HCT116 (cell line): ENCODE data around the gene FSIP1. TPM values are rescaled to one million over a fixed set of nuclear protein-coding genes. Genes with fewer than 3 reads are reported as not detected.

Source experiments
- ATAC-seq: fragments of 200-7000 bp; cut with Tn5 transposase; 2 replicates; pipeline ENCODE4 v1.9.1; 2020; ENCODE audit warnings: mild to moderate bottlenecking, moderate library complexity
- BruUV-seq: library from RNA; stranded (reverse); fragments of 400-500 nt; replicated peaks from 2 replicates; lab custom pipeline; 2021; lab: Mats Ljungman, UMichigan
- CTCF ChIA-PET: fragments of 300-600 bp; sonication (Branson Sonifier 250); formaldehyde crosslinking; loops from one replicate; lab custom pipeline; 2021; ENCODE audit warnings: antibody characterized with exemption; lab: Charles Lee
- POLR2A ChIA-PET: fragments of 300-600, 350-600 bp; sonication (Branson Sonifier 250); formaldehyde crosslinking; loops from one replicate; lab custom pipeline; 2021; ENCODE audit warnings: antibody characterized with exemption; lab: Charles Lee
- RAD21 ChIA-PET, 2 experiments: fragments of 300-600 bp; sonication (Branson Sonifier 250); formaldehyde crosslinking; loops; one replicate each; lab custom pipeline; 2023; ENCODE audit warnings: low total read pairs in 2 of 2; ENCODE audit not compliant: uncharacterized antibody in 2 of 2, unreplicated experiment in 2 of 2, low non-redundant PET in 1 of 2; lab: Charles Lee
- DNase-seq: peaks from one replicate; pipeline ENCODE4 v3.0.0-alpha.2; 2010; ENCODE audit warnings: low read depth, low spot score
- H2AFZ ChIP-seq: fragments of 200-600 bp; shearing (Covaris generic), sonication (generic); 2 replicates; pipeline ENCODE4 v1.6.1; 2017; ENCODE audit warnings: low read depth, mixed run types, mixed read lengths, antibody characterized with exemption, low read length; ENCODE audit not compliant: poor library complexity, severe bottlenecking
- H3K27ac ChIP-seq: 2 replicates; pipeline ENCODE4 v1.5.1; 2012; ENCODE audit warnings: low read depth, low read length
- H3K27me3 ChIP-seq: fragments of 200-600 bp; sonication (generic); 2 replicates; pipeline ENCODE4 v1.6.1; 2016; ENCODE audit warnings: mixed run types, low read length, mixed read lengths; ENCODE audit not compliant: insufficient read depth
- H3K36me3 ChIP-seq, 2 experiments: fragments of 200-500 bp in 1 of 2; fragments of 200-600 bp in 1 of 2; sonication (Bioruptor generic) in 1 of 2; sonication (generic) in 1 of 2; 2 replicates each; pipeline versions ENCODE4 v1.5.1 to v1.6.1; 2014 to 2016; ENCODE audit warnings: low read length in 2 of 2, inconsistent platforms in 1 of 2, mixed read lengths in 1 of 2, mixed run types in 1 of 2; ENCODE audit not compliant: insufficient read depth in 2 of 2, control insufficient read depth in 1 of 2
- H3K4me1 ChIP-seq, 2 experiments: fragments of 200-600 bp in 1 of 2; sonication (generic) in 1 of 2; 2 replicates each; pipeline versions ENCODE4 v1.5.1 to v1.6.1; 2012 to 2017; ENCODE audit warnings: low read length in 2 of 2, inconsistent platforms in 1 of 2, mild to moderate bottlenecking in 1 of 2, mixed read lengths in 1 of 2, mixed run types in 1 of 2, moderate library complexity in 1 of 2; ENCODE audit not compliant: insufficient read depth in 2 of 2, control insufficient read depth in 1 of 2
- H3K4me2 ChIP-seq: fragments of 200-600 bp; sonication (generic); 2 replicates; pipeline ENCODE4 v1.6.1; 2017; ENCODE audit warnings: mixed run types, low read length, mixed read lengths
- H3K4me3 ChIP-seq, 2 experiments: fragments of 200-600 bp in 1 of 2; sonication (generic) in 1 of 2; replicated peaks in 1 of 2; 2 replicates each; pipeline ENCODE4 v1.5.1; 2011 to 2016; ENCODE audit warnings: low read length in 2 of 2, control low read depth in 1 of 2, low read depth in 1 of 2, mild to moderate bottlenecking in 1 of 2, mixed read lengths in 1 of 2, mixed run types in 1 of 2
- H3K79me2 ChIP-seq: fragments of 200-600 bp; sonication (generic); 2 replicates; pipeline ENCODE4 v1.6.1; 2017; ENCODE audit warnings: mild to moderate bottlenecking, mixed run types, low read length, moderate library complexity, mixed read lengths; ENCODE audit not compliant: insufficient read depth
- H3K9ac ChIP-seq: fragments of 200-600 bp; sonication (generic); 2 replicates; pipeline ENCODE4 v1.6.1; 2016; ENCODE audit warnings: low read length, mixed read lengths
- H3K9me2 ChIP-seq: fragments of 200-600 bp; sonication (generic), shearing (Covaris generic); 2 replicates; pipeline ENCODE4 v1.6.1; 2017; ENCODE audit warnings: mixed run types, mild to moderate bottlenecking, moderate library complexity; ENCODE audit not compliant: insufficient read depth
- H3K9me3 ChIP-seq, 2 experiments: fragments of 200-500 bp in 1 of 2; fragments of 200-600 bp in 1 of 2; sonication (Bioruptor generic) in 1 of 2; sonication (generic) in 1 of 2; 2 replicates each; pipeline ENCODE4 v1.6.1; 2014 to 2017; ENCODE audit warnings: low read length in 2 of 2, mixed read lengths in 2 of 2, inconsistent platforms in 1 of 2, low read depth in 1 of 2, mild to moderate bottlenecking in 1 of 2, mixed run types in 1 of 2, moderate library complexity in 1 of 2; ENCODE audit not compliant: control insufficient read depth in 1 of 2, insufficient read depth in 1 of 2
- H4K20me1 ChIP-seq: fragments of 200-600 bp; sonication (generic), shearing (Covaris generic); 2 replicates; pipeline ENCODE4 v1.6.1; 2017; ENCODE audit warnings: mixed run types, mild to moderate bottlenecking, moderate library complexity; ENCODE audit not compliant: insufficient read depth
- CEBPB ChIP-seq: IDR thresholded peaks from 2 replicates; pipeline ENCODE4 v1.6.1; 2012; ENCODE audit warnings: low read depth
- ELF1 ChIP-seq: IDR thresholded peaks from 2 replicates; pipeline ENCODE4 v1.6.1; 2012; ENCODE audit warnings: low read depth, borderline replicate concordance
- EZH2 ChIP-seq: fragments of 200-600 bp; sonication (generic); IDR thresholded peaks from 2 replicates; pipeline ENCODE4 v1.6.1; 2017; ENCODE audit warnings: antibody characterized with exemption, mixed run types
- FOSL1 ChIP-seq: IDR thresholded peaks from 2 replicates; pipeline ENCODE4 v1.6.1; 2012; ENCODE audit warnings: low read depth
- JUND ChIP-seq: IDR thresholded peaks from 2 replicates; pipeline ENCODE4 v1.6.1; 2012
- RAD21 ChIP-seq: IDR thresholded peaks from 2 replicates; pipeline ENCODE4 v1.6.1; 2012; ENCODE audit warnings: low read depth, mild to moderate bottlenecking
- SP1 ChIP-seq: IDR thresholded peaks from 2 replicates; pipeline ENCODE4 v1.6.1; 2012; ENCODE audit warnings: low read depth
- SRF ChIP-seq: IDR thresholded peaks from 2 replicates; pipeline ENCODE4 v1.6.1; 2012; ENCODE audit warnings: low read depth
- YY1 ChIP-seq: IDR thresholded peaks from 2 replicates; pipeline ENCODE4 v1.6.1; 2011; ENCODE audit warnings: low read length, low read depth, moderate library complexity, mild to moderate bottlenecking; ENCODE audit not compliant: insufficient replicate concordance; ENCODE audit errors: extremely low read depth
- ZNF274 ChIP-seq: fragments of 200-500 bp; sonication (Bioruptor generic); IDR thresholded peaks from 2 replicates; pipeline ENCODE4 v1.6.1; 2014; ENCODE audit warnings: mild to moderate bottlenecking, low read depth, low read length, inconsistent platforms
- intact Hi-C: fragments of 100-400 bp; cut with micrococcal nuclease; formaldehyde crosslinking; loops from 2 replicates; pipeline ENCODE4 v1.10.0; 2022
- total RNA-seq: library from RNA; stranded (reverse); gene quantifications from one replicate; pipeline ENCODE4 v1.2.1, GENCODE V29; 2021; ENCODE audit not compliant: unreplicated experiment
- TF ChIP-seq, protein P1 (sequence below): IDR thresholded peaks from 2 replicates; pipeline ENCODE4 v1.6.1; 2011; ENCODE audit warnings: mild to moderate bottlenecking, low read length, moderate library complexity; ENCODE audit not compliant: insufficient replicate concordance; ENCODE audit errors: extremely low read depth

Gene FSIP1
- total RNA-seq, 1 experiment from 2014 or later = 0.42 TPM

DNA sequence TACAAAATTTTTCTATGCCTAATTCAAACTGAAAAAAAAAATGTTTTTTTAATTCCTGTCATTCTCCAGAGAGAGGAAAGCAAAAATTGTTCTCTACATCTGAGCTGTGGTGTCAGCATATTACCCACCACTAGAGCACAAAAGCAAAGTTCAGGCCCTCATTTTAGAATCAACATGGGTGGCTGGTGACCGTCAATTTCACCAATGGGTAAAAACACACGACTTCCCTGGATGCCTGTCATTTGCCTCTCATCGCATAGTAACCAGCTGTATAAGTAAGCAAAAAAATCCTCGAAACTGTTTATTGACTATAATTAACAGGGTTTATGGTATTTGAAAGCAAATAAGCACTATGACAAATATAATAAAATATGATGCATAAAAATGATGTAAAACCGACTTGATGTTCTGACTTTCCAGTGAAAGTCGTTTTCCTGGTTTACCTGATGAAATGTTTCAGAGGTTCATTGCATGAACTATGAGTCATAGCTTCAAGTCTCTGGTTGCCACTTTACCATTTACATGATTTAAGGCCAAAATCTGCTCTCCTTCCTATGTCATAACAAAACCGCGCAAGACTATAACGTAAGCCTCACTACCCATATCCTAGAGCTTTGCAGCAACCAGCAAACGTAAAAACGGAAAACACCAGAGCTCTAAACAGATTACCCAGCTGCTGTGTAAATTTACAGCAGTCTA, 141.3 kb downstream of the FSIP1 start:
- H3K27ac ChIP-seq = no peak overlapping the region
- no peaks in the 10 kb centered on the region for H3K79me2 ChIP-seq
- ATAC-seq (no peak), DNase-seq (no peak)
- H2AFZ ChIP-seq = peak overlapping the region; percentile 6
- no peaks in the 10 kb centered on the region for H3K9me2 ChIP-seq
- TF ChIP-seq CEBPB (peak; percentile 16; the same call in 1 of the 2 replicates), ZNF274 (no peak), SP1 (0 out of 2 replicates have a peak, but pooled peaks have one; percentile 18), JUND (peak; percentile 41; the same call in 1 of the 2 replicates), FOSL1 (peak; percentile 44; the same call in 1 of the 2 replicates), EZH2 (no peak)
- POLR2A ChIA-PET = interaction anchor here (1.1 kb wide), 1 partner anchor 19 kb away, joined by 3 read pairs; no protein-coding TSS in a partner anchor
- no peaks in the 10 kb centered on the region for H3K9me3 ChIP-seq
- no peaks in the 10 kb centered on the region for H3K36me3 ChIP-seq
- no peaks in the 10 kb centered on the region for H3K27me3 ChIP-seq
- peak overlapping the region; percentile 48 for H3K4me2 ChIP-seq
- RAD21 ChIA-PET = no interaction called here
- no peaks in the 10 kb centered on the region for H4K20me1 ChIP-seq
- no TSS peak for BruUV-seq
- peak overlapping the region in 1 of 2 experiments; percentile 7; a peak in 1 of 4 replicates for H3K4me3 ChIP-seq
- H3K9ac ChIP-seq = no peak overlapping the region
- CTCF ChIA-PET = interaction anchor here (1.4 kb wide), 1 partner anchor 116 kb away, joined by 5 read pairs; no protein-coding TSS in a partner anchor
- peaks cover 16 to 21% of the 10 kb centered on the region in 2 experiments for H3K4me1 ChIP-seq
- intact Hi-C loops = no loop called here

DNA sequence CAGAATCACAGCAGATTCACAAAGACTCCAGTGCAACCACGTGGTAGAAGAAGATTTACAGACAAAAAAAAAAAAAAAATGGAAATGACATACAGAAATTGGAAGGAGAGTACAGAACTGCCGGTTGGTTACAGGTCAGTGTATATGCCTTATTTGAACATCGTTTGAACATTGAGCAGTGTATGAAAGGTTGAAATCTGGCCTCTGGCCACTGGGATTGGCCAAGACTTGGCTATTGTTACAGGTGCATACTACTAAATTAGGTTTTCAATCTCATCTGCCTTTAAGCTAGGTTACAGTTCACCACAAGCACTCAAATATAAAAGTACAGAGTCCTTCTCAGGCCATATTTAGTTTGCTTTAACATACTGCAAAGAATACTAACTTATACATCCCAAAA, 142.0 kb downstream of the FSIP1 start:
- no peaks in the 10 kb centered on the region for H4K20me1 ChIP-seq
- no peak overlapping the region for H3K4me3 ChIP-seq
- no peak overlapping the region for H3K4me2 ChIP-seq
- H3K27ac ChIP-seq = no peak overlapping the region
- H3K4me1 ChIP-seq = peaks cover 16 to 21% of the 10 kb centered on the region in 2 experiments
- TF ChIP-seq ZNF274 = no peak
- no peak for TF ChIP-seq YY1
- no peak for TF ChIP-seq JUND
- TF ChIP-seq, protein P1, sequence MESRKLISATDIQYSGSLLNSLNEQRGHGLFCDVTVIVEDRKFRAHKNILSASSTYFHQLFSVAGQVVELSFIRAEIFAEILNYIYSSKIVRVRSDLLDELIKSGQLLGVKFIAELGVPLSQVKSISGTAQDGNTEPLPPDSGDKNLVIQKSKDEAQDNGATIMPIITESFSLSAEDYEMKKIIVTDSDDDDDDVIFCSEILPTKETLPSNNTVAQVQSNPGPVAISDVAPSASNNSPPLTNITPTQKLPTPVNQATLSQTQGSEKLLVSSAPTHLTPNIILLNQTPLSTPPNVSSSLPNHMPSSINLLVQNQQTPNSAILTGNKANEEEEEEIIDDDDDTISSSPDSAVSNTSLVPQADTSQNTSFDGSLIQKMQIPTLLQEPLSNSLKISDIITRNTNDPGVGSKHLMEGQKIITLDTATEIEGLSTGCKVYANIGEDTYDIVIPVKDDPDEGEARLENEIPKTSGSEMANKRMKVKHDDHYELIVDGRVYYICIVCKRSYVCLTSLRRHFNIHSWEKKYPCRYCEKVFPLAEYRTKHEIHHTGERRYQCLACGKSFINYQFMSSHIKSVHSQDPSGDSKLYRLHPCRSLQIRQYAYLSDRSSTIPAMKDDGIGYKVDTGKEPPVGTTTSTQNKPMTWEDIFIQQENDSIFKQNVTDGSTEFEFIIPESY = no peak
- no peak for TF ChIP-seq RAD21
- no peak for TF ChIP-seq SRF
- TF ChIP-seq ELF1 = no peak
- ChIA-PET CTCF (interaction anchor here (1.4 kb wide), 1 partner anchor 116 kb away, joined by 5 read pairs; no protein-coding TSS in a partner anchor), RAD21 (no interaction called here), POLR2A (interaction anchor here (1.1 kb wide), 1 partner anchor 20 kb away, joined by 3 read pairs; no protein-coding TSS in a partner anchor)
- no peaks in the 10 kb centered on the region for H3K27me3 ChIP-seq
- DNase-seq (no peak), ATAC-seq (no peak)
- no peaks in the 10 kb centered on the region for H3K9me3 ChIP-seq
- BruUV-seq = no TSS peak
- no peaks in the 10 kb centered on the region for H3K79me2 ChIP-seq
- intact Hi-C loops = no loop called here
- peak overlapping the region; percentile 6 for H2AFZ ChIP-seq
- no peak overlapping the region for H3K9ac ChIP-seq
- H3K36me3 ChIP-seq = no peaks in the 10 kb centered on the region
- no peaks in the 10 kb centered on the region for H3K9me2 ChIP-seq
